Measurements from ENCODE around the gene ADPRHL1.
"Not testable (repeated sequence)": the region's sequence is repeated elsewhere in the genome, so short reads cannot be mapped to it uniquely, and the experiment has no call there.

Gene ADPRHL1

GRCh38 chr13:113483504-113484293 lies 30.4 kb upstream of the ADPRHL1 start:
- in situ Hi-C loops (cut with MboI; ENCODE audit: low pct_unique_long_range_greater_than_20kb, low sequenced_read_pairs): no loop called here
- no peak for DNase-seq

- in situ Hi-C loops (cut with MboI; ENCODE audit: low pct_unique_long_range_greater_than_20kb, low sequenced_read_pairs): no loop called here
- no peak for DNase-seq
Measured at GRCh38 chr13:113483081-113483480, 29.8 kb upstream of the ADPRHL1 start.

GRCh38 chr13:113479179-113479578 lies 25.9 kb upstream of the ADPRHL1 start:
- in situ Hi-C loops (cut with MboI; ENCODE audit: low pct_unique_long_range_greater_than_20kb, low sequenced_read_pairs): no loop called here
- DNase-seq: no peak

GRCh38 chr13:113477724-113478123 lies 24.4 kb upstream of the ADPRHL1 start:
- in situ Hi-C loops (cut with MboI; ENCODE audit: low pct_unique_long_range_greater_than_20kb, low sequenced_read_pairs): no loop called here
- no peak for DNase-seq

- DNase-seq: no peak
- in situ Hi-C loops (cut with MboI; ENCODE audit: low pct_unique_long_range_greater_than_20kb, low sequenced_read_pairs): no loop called here
Measured at GRCh38 chr13:113476811-113477210, 23.5 kb upstream of the ADPRHL1 start.

GRCh38 chr13:113475911-113476310 lies 22.6 kb upstream of the ADPRHL1 start:
- no peak for DNase-seq
- in situ Hi-C loops (cut with MboI; ENCODE audit: low pct_unique_long_range_greater_than_20kb, low sequenced_read_pairs): no loop called here

GRCh38 chr13:113475280-113475679 lies 22.0 kb upstream of the ADPRHL1 start:
- DNase-seq: no peak
- in situ Hi-C loops (cut with MboI; ENCODE audit: low pct_unique_long_range_greater_than_20kb, low sequenced_read_pairs): no loop called here

- in situ Hi-C loops (cut with MboI; ENCODE audit: low pct_unique_long_range_greater_than_20kb, low sequenced_read_pairs): no loop called here
- DNase-seq: peak; percentile 66
Measured at GRCh38 chr13:113474179-113474578, 20.9 kb upstream of the ADPRHL1 start.

- in situ Hi-C loops (cut with MboI; ENCODE audit: low pct_unique_long_range_greater_than_20kb, low sequenced_read_pairs): no loop called here
- DNase-seq: no peak
Measured at GRCh38 chr13:113472355-113473025, 19.2 kb upstream of the ADPRHL1 start.

GRCh38 chr13:113471844-113472243 lies 18.6 kb upstream of the ADPRHL1 start:
- DNase-seq: no peak
- in situ Hi-C loops (cut with MboI; ENCODE audit: low pct_unique_long_range_greater_than_20kb, low sequenced_read_pairs): no loop called here

GRCh38 chr13:113470635-113471163 lies 17.4 kb upstream of the ADPRHL1 start:
- DNase-seq; in situ Hi-C loops (cut with MboI; ENCODE audit: low pct_unique_long_range_greater_than_20kb, low sequenced_read_pairs): not testable (repeated sequence)

- in situ Hi-C loops (cut with MboI; ENCODE audit: low pct_unique_long_range_greater_than_20kb, low sequenced_read_pairs): no loop called here
- DNase-seq: no peak
Measured at GRCh38 chr13:113470073-113470472, 16.8 kb upstream of the ADPRHL1 start.

GRCh38 chr13:113469582-113469981 lies 16.3 kb upstream of the ADPRHL1 start:
- in situ Hi-C loops (cut with MboI; ENCODE audit: low pct_unique_long_range_greater_than_20kb, low sequenced_read_pairs): no loop called here
- no peak for DNase-seq

GRCh38 chr13:113468472-113469201 lies 15.3 kb upstream of the ADPRHL1 start:
- in situ Hi-C loops (cut with MboI; ENCODE audit: low pct_unique_long_range_greater_than_20kb, low sequenced_read_pairs): no loop called here
- DNase-seq: no peak

- DNase-seq: no peak
Measured at GRCh38 chr13:113468029-113468428, 14.7 kb upstream of the ADPRHL1 start.

GRCh38 chr13:113466383-113466782 lies 13.1 kb upstream of the ADPRHL1 start:
- in situ Hi-C loops (cut with MboI; ENCODE audit: low pct_unique_long_range_greater_than_20kb, low sequenced_read_pairs): no loop called here

More at GRCh38 chr13:113468029-113468428, 14.7 kb upstream of the ADPRHL1 start:
- in situ Hi-C loops (cut with MboI; ENCODE audit: low pct_unique_long_range_greater_than_20kb, low sequenced_read_pairs): no loop called here

GRCh38 chr13:113465300-113465699 lies 12.0 kb upstream of the ADPRHL1 start:
- in situ Hi-C loops (cut with MboI; ENCODE audit: low pct_unique_long_range_greater_than_20kb, low sequenced_read_pairs): no loop called here
- no peak for DNase-seq

More at GRCh38 chr13:113466383-113466782, 13.1 kb upstream of the ADPRHL1 start:
- DNase-seq: no peak

- in situ Hi-C loops (cut with MboI; ENCODE audit: low pct_unique_long_range_greater_than_20kb, low sequenced_read_pairs): no loop called here
Measured at GRCh38 chr13:113464476-113464875, 11.2 kb upstream of the ADPRHL1 start.

GRCh38 chr13:113461022-113461751 lies 7.9 kb upstream of the ADPRHL1 start:
- in situ Hi-C loops (cut with MboI; ENCODE audit: low pct_unique_long_range_greater_than_20kb, low sequenced_read_pairs): no loop called here
- DNase-seq: no peak

More at GRCh38 chr13:113464476-113464875, 11.2 kb upstream of the ADPRHL1 start:
- no peak for DNase-seq
